ENCODE measurements around the gene ADGRA3. TPM values are rescaled to one million over a fixed set of nuclear protein-coding genes. Genes with fewer than 3 reads are reported as not detected.

Gene ADGRA3, protein sequence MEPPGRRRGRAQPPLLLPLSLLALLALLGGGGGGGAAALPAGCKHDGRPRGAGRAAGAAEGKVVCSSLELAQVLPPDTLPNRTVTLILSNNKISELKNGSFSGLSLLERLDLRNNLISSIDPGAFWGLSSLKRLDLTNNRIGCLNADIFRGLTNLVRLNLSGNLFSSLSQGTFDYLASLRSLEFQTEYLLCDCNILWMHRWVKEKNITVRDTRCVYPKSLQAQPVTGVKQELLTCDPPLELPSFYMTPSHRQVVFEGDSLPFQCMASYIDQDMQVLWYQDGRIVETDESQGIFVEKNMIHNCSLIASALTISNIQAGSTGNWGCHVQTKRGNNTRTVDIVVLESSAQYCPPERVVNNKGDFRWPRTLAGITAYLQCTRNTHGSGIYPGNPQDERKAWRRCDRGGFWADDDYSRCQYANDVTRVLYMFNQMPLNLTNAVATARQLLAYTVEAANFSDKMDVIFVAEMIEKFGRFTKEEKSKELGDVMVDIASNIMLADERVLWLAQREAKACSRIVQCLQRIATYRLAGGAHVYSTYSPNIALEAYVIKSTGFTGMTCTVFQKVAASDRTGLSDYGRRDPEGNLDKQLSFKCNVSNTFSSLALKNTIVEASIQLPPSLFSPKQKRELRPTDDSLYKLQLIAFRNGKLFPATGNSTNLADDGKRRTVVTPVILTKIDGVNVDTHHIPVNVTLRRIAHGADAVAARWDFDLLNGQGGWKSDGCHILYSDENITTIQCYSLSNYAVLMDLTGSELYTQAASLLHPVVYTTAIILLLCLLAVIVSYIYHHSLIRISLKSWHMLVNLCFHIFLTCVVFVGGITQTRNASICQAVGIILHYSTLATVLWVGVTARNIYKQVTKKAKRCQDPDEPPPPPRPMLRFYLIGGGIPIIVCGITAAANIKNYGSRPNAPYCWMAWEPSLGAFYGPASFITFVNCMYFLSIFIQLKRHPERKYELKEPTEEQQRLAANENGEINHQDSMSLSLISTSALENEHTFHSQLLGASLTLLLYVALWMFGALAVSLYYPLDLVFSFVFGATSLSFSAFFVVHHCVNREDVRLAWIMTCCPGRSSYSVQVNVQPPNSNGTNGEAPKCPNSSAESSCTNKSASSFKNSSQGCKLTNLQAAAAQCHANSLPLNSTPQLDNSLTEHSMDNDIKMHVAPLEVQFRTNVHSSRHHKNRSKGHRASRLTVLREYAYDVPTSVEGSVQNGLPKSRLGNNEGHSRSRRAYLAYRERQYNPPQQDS (N-terminal part only)
- 10 to 100 TPM; 17.1 to 86.4 (median 25.7) TPM for total RNA-seq

DNA sequence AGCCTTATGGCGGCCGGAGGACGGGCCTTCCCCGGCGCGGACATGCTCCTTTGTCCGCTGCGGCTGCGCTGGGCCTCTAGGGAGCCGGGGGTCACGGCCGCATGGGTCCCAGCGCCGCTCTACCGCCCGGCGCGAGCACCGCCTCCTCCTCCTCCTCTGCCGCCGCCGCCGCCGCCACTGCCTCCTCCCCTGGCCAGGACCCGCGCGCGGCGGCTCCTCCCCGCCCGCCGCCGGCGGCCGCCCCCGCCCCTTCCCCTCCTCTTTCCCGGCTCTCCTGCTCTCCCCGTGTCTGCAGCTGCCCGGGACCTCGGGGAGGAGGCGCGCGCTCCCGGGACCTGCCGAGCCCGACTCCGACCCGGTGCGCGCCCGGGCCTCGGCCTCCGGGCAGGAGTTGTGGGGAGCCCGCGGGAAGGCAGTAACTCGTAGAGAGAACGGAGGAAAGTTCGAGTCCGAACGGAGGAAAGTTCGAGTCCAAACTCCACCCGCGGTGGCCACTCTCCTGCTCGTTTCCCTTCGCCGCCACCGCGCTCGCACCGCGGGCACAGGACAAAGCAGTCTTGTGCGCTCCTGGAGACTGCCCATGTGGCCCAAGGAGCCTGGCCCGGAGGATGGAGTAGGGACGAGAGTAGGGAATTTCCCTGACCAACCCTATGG is at the start of gene ADGRA3:
TSS of gene ADGRA3 (minus strand) at position 179 of the 654 bp plus-strand sequence. CDS start 282 bp downstream, outside the sequence.
- in situ Hi-C loops (cut with MboI; ENCODE audit: low sequenced_read_pairs in 4 of 4), result no loop called here
- Histone ChIP-seq H3K36me3 (no peaks in the 10 kb centered on the region), H3K27me3 (no peaks in the 10 kb centered on the region), H3K27ac (peak within 1 kb of the TSS; percentile 83 to 94 (median 88)), H3K4me1 (peaks cover 13 to 17% of the 10 kb centered on the region in 2 donors), H3K4me3 (peak within 1 kb of the TSS; percentile 60 to 80 (median 64)), H3K9me3 (no peaks in the 10 kb centered on the region)
- peak; percentile 77 to 82 for ATAC-seq
- intact Hi-C loops (cut with DNase I; ENCODE audit: low total_unique reads), result loop anchor here (2.0 to 10.0 kb wide), 5 partner anchors 44 to 104 kb away; no protein-coding TSS in a partner anchor
- DNase-seq, result peak; percentile 61 to 79
- TF ChIP-seq, protein P1, sequence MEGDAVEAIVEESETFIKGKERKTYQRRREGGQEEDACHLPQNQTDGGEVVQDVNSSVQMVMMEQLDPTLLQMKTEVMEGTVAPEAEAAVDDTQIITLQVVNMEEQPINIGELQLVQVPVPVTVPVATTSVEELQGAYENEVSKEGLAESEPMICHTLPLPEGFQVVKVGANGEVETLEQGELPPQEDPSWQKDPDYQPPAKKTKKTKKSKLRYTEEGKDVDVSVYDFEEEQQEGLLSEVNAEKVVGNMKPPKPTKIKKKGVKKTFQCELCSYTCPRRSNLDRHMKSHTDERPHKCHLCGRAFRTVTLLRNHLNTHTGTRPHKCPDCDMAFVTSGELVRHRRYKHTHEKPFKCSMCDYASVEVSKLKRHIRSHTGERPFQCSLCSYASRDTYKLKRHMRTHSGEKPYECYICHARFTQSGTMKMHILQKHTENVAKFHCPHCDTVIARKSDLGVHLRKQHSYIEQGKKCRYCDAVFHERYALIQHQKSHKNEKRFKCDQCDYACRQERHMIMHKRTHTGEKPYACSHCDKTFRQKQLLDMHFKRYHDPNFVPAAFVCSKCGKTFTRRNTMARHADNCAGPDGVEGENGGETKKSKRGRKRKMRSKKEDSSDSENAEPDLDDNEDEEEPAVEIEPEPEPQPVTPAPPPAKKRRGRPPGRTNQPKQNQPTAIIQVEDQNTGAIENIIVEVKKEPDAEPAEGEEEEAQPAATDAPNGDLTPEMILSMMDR (IDR thresholded peaks at IDR 0.05 in 4 of 5, conservative IDR thresholded peaks at IDR 0.05 in 1 of 5), result no peak
- peak; percentile 60 to 72 for TF ChIP-seq POLR2A (IDR thresholded peaks at IDR 0.05)

DNA sequence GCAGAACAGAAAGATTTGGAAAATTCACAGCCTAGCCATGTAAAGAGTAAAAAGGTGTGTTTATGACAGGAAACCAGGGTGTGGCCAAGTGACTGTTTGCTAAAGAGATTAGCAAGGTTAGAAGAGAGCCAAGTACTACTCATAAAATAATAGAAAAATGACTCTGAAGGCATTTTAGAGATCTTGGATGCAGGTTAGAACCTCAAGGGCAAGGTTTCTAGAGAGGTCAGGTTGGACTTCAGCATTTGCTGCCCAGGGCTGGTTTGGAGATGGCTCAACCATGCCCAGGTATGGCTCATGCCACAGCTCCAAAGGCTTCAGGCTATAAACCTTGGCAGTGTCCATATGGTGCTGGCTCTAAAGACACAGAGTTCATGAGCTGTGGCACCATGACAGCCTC is 40.6 kb upstream of the ADGRA3 start:
- H3K27me3 ChIP-seq, result no peaks in the 10 kb centered on the region
- DNase-seq, result no peak
- intact Hi-C loops (cut with DNase I; ENCODE audit: low total_unique reads), result no loop called here
- no peaks in the 10 kb centered on the region for H3K9me3 ChIP-seq
- no peak for ATAC-seq
- H3K27ac ChIP-seq, result no peak overlapping the region
- H3K4me1 ChIP-seq, result no peaks in the 10 kb centered on the region
- H3K36me3 ChIP-seq, result no peaks in the 10 kb centered on the region
- TF ChIP-seq, protein P1 (IDR thresholded peaks at IDR 0.05 in 4 of 5, conservative IDR thresholded peaks at IDR 0.05 in 1 of 5), result no peak
- no peak for TF ChIP-seq POLR2A (IDR thresholded peaks at IDR 0.05)
- no peak overlapping the region for H3K4me3 ChIP-seq
- in situ Hi-C loops (cut with MboI; ENCODE audit: low sequenced_read_pairs in 4 of 4), result no loop called here

DNA sequence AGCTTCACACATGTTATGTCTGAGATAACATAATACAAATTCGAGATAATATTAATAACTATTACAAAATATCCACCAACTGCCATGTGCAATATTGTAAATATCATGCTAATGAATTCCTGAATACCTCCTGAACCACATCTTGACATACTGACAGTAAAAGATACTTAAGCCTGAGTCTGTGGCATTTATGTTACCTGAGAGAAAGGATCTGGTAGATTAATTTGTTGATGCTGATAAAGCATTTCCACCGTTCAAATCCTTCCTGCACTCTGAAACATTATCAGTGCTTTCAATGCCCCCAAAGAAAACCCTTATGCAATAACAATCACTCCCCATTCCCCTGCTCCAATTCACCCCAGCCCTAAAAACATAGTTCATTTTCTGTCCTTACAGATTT is 38.8 kb upstream of the ADGRA3 start:
- no peak for TF ChIP-seq POLR2A (IDR thresholded peaks at IDR 0.05)
- TF ChIP-seq, protein P1 (IDR thresholded peaks at IDR 0.05 in 4 of 5, conservative IDR thresholded peaks at IDR 0.05 in 1 of 5), result no peak
- no peak for DNase-seq
- H3K9me3 ChIP-seq, result no peaks in the 10 kb centered on the region
- in situ Hi-C loops (cut with MboI; ENCODE audit: low sequenced_read_pairs in 4 of 4), result no loop called here
- no peak for ATAC-seq
- no peaks in the 10 kb centered on the region for H3K27me3 ChIP-seq
- H3K27ac ChIP-seq, result no peak overlapping the region
- H3K4me3 ChIP-seq, result no peak overlapping the region
- H3K4me1 ChIP-seq, result no peaks in the 10 kb centered on the region
- intact Hi-C loops (cut with DNase I; ENCODE audit: low total_unique reads), result no loop called here
- no peaks in the 10 kb centered on the region for H3K36me3 ChIP-seq

DNA sequence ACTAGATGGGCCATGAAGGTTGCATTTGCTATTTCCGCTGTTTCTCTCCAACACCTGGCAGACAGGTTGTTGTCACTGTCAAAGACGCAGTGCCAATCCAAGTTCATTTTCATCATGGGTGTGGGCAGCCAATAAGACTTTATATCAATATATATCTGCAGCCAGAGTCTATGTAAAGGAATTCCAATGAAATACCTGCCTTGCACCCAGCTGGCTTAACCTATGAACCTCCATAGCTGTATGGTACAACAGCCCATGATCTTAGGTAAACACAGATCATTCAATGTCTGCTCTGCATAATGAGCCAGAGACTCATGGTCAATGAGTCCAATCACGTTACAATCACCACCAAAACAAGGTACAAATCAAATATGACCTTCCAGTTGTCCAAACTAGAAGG is 37.7 kb upstream of the ADGRA3 start:
- H3K27ac ChIP-seq, result no peak overlapping the region
- intact Hi-C loops (cut with DNase I; ENCODE audit: low total_unique reads) (no loop called here), in situ Hi-C loops (cut with MboI; ENCODE audit: low sequenced_read_pairs in 4 of 4) (no loop called here)
- H3K4me1 ChIP-seq, result no peaks in the 10 kb centered on the region
- ATAC-seq (no peak), DNase-seq (no peak)
- H3K36me3 ChIP-seq, result no peaks in the 10 kb centered on the region
- H3K9me3 ChIP-seq, result no peaks in the 10 kb centered on the region
- TF ChIP-seq POLR2A (IDR thresholded peaks at IDR 0.05), result no peak
- TF ChIP-seq, protein P1 (IDR thresholded peaks at IDR 0.05 in 4 of 5, conservative IDR thresholded peaks at IDR 0.05 in 1 of 5), result no peak
- H3K4me3 ChIP-seq, result no peak overlapping the region
- H3K27me3 ChIP-seq, result no peaks in the 10 kb centered on the region
